Type B pancreatic cell (in vitro differentiated cells): ENCODE results near the gene CCND1. TPM values are rescaled to one million over a fixed set of nuclear protein-coding genes. Genes with fewer than 3 reads are reported as not detected.

Experiments
- DNase-seq: peaks from one replicate; pipeline ENCODE4 v3.0.0; 2021; ENCODE audit warnings: mixed read lengths; ENCODE audit not compliant: unreplicated experiment; ENCODE audit errors: extremely low spot score
- H3K27ac Mint-ChIP-seq: 2 replicates; pipeline ENCODE4 v1.8.0; 2021; ENCODE audit warnings: mild to moderate bottlenecking, mixed read lengths
- H3K27me3 Mint-ChIP-seq: 2 replicates; pipeline ENCODE4 v1.8.0; 2021; ENCODE audit warnings: mixed read lengths
- H3K36me3 Mint-ChIP-seq: 2 replicates; pipeline ENCODE4 v1.8.0; 2021; ENCODE audit warnings: mixed read lengths
- H3K4me1 Mint-ChIP-seq: one replicate; pipeline ENCODE4 v1.8.0; 2021; ENCODE audit warnings: mixed read lengths; ENCODE audit not compliant: unreplicated experiment
- H3K4me3 Mint-ChIP-seq: 2 replicates; pipeline ENCODE4 v1.8.0; 2021; ENCODE audit warnings: mild to moderate bottlenecking, mixed read lengths
- H3K9me3 Mint-ChIP-seq: 2 replicates; pipeline ENCODE4 v1.8.0; 2021; ENCODE audit warnings: mixed read lengths
- total RNA-seq: library from RNA; stranded (reverse); gene quantifications from 2 replicates; pipeline ENCODE4 v1.2.1, GENCODE V29; 2021; ENCODE audit warnings: low replicate concordance
- TF ChIP-seq, protein P1 (sequence below): fragments of 200-600 bp; sonication (generic); conservative IDR thresholded peaks from 2 replicates; pipeline ENCODE4 v1.5.0; 2021; ENCODE audit warnings: antibody characterized with exemption, mild to moderate bottlenecking

CCND1 gene
- total RNA-seq, 1 donor from 2014 or later = 299 TPM

DNA sequence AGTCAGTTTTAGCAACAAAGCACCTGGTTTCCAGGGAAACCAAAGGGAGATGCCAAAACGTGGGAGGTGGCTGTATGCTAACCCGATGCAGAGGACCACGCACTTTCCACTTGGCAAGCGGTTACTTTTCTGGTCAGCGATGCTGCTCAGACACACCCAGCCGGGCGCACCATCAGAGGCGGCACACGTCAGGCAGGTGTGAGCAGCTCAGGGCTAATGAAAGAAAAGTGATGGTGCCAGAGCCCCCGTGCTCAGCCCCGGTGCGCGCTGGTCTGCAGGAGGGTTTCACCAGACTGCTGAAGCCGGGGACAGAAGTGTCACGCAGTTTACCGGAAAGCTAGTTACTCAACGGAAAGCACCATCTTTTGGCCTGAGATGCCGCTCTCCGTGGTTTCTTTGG is 28.5 kb downstream of the CCND1 start:
- no peak overlapping the region for H3K4me3 Mint-ChIP-seq
- no peaks in the 10 kb centered on the region for H3K9me3 Mint-ChIP-seq
- peaks cover 18% of the 10 kb centered on the region for H3K4me1 Mint-ChIP-seq
- H3K27me3 Mint-ChIP-seq = no peaks in the 10 kb centered on the region
- TF ChIP-seq, protein P1, sequence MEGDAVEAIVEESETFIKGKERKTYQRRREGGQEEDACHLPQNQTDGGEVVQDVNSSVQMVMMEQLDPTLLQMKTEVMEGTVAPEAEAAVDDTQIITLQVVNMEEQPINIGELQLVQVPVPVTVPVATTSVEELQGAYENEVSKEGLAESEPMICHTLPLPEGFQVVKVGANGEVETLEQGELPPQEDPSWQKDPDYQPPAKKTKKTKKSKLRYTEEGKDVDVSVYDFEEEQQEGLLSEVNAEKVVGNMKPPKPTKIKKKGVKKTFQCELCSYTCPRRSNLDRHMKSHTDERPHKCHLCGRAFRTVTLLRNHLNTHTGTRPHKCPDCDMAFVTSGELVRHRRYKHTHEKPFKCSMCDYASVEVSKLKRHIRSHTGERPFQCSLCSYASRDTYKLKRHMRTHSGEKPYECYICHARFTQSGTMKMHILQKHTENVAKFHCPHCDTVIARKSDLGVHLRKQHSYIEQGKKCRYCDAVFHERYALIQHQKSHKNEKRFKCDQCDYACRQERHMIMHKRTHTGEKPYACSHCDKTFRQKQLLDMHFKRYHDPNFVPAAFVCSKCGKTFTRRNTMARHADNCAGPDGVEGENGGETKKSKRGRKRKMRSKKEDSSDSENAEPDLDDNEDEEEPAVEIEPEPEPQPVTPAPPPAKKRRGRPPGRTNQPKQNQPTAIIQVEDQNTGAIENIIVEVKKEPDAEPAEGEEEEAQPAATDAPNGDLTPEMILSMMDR = no peak
- no peak for DNase-seq
- H3K27ac Mint-ChIP-seq = no peak overlapping the region
- H3K36me3 Mint-ChIP-seq = peaks cover 12% of the 10 kb centered on the region

DNA sequence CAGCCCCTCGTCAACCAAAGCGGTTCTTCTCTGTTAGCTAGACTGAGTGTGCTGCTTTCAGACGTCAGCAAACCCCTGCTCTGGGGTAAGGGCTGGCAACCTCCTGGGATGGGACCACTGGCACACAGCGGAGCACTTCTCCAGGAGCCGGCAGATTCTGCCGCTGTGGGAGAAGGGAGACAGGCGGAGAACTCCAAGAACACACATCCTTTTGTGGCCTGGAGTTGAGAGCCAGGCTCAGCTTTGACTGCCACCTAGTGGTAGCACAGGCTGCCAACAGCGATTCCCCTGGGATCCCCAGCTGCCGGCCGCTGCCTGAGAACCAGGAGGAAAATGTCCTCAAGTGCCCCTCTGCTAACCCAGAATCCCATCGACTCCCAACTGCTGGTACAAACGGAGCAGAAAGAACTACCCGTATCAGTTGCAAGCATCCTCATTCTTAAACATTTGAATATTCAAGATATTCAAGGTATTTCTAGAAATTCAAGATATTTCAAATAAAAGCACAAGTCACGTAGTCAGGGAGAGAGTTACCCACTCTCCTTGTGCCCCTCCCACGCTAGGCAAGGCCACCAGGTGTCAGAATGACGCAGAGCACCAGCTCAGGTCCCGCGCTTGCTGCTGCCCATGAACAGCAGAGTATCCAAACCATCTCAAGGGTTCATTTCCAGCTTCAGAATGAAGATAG is 29.3 kb downstream of the CCND1 start:
- DNase-seq = peak; percentile 87
- Mint-ChIP-seq H3K4me3 (peak overlapping the region; percentile 73), H3K27ac (peak overlapping the region; percentile 73), H3K9me3 (no peaks in the 10 kb centered on the region), H3K27me3 (no peaks in the 10 kb centered on the region), H3K36me3 (peaks cover 12% of the 10 kb centered on the region), H3K4me1 (peaks cover 20% of the 10 kb centered on the region)
- TF ChIP-seq, protein P1 = peak; percentile 98

DNA sequence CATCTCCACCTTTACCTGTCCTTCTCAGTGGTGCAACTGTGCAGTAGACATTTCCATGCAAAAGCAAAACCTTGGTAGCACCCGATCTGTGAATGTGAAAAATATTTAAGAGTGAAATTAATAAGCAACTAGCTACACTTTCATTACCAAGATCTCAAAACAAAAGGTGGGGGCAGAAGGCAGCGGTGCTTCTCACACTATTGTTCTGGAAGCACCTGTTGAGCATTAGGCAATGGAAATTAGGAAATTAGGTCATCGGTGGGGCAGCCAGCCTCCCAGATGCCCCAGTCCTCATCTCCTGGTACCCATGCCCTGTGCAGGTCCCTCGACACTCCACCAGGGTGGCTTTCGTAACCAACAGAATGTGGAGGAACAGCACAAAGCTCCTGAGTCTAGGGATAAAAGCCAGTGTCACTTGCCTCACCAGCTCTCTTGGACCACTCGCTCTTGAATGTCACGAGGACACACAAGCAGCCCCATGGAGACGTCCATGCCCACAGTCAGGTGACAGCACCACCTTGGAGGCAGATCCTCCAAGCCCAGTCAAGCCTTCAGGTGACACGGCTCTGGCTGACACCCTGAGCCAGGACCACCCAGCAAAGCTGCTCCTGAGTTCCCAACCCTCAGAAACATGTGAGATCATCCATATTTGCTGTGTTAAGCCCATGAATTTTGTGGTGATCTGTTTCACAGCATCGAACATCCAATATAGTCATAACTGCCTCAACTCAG is 30.9 kb downstream of the CCND1 start:
- Mint-ChIP-seq H3K9me3 (no peaks in the 10 kb centered on the region), H3K27me3 (no peaks in the 10 kb centered on the region), H3K4me3 (peak overlapping the region; percentile 36), H3K36me3 (peaks cover 12% of the 10 kb centered on the region), H3K4me1 (peaks cover 23% of the 10 kb centered on the region), H3K27ac (no peak overlapping the region)
- TF ChIP-seq, protein P1 = no peak
- no peak for DNase-seq

DNA sequence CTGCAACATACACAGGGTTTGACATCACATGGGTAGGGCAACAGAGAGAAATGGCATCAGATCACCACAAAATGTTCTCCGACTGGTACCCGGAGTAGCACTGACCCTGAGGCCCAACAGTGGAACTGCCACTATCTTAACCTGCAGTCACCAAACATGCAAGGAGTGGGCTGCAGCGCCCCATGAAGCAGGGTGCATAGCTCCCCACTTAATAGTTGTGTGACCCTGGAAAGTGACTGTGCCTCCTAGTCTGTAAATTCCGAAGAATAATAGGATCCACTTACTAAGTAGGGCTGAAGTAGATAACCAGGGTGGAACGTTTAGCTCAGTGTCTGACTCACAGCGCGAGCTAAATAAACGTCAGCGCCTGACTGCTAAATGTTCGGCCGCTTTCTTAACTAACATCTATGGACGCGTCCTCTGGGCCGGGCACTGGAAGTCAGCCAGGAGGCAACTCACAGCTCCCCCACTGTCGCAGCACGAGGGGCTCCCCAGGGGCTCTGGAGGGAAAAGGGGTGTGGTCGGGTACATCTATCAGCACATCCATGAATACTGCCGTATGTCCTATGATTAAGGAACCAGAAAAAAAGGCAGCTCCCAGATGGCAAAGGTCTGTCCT is 33.4 kb downstream of the CCND1 start:
- no peak for DNase-seq
- Mint-ChIP-seq H3K4me1 (peaks cover 17% of the 10 kb centered on the region), H3K27ac (peak overlapping the region; percentile 87), H3K27me3 (peaks cover 2% of the 10 kb centered on the region), H3K9me3 (no peaks in the 10 kb centered on the region), H3K4me3 (peak overlapping the region; percentile 94), H3K36me3 (peaks cover 12% of the 10 kb centered on the region)
- TF ChIP-seq, protein P1 = no peak

DNA sequence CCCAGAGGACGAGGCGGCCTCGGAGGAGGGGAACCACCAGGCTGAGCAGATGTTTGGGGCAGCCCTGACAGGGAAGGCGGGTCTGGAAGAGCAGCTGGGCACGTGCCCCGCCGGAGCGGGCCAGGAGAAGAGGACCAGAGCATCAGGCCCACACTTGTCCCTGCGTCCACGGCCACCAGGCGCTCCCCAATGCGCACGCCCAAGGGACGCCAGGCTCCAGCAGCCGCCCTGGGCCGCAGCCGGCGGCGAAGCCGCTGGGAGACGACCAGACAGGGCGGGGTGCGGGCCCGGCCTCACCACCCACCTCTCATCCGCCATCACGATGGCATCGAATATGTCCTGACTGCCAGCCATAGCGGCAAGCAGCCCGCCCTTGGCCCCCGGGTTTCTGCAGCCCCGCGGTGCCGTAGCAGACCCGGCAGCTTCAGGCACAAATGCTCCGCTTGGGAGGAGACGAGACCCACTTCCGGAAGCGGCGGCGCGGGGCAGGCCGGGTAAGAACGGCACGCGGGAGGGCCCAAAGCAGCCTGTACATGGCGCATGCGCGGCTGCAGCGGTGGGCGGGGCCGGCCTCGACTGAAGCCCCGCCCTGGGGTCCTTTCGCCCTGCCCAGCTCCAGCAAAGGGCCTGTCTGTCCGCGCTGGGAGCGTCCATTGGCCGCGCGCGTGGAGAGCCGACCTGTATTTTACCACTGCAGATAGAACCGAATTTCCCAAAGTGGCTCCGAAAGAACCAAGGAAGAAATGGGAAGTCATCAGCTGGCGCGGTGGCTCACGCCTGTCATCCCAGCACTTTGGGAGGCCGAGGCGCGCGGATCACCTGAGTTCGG is 34.1 kb downstream of the CCND1 start, which contains the start of gene LTO1:
TSS of gene LTO1 (minus strand) at position 468 of the 829 bp plus-strand sequence. CDS start at position 354, 114 bp downstream.
- TF ChIP-seq, protein P1 = no peak
- Mint-ChIP-seq H3K27ac (peak within 1 kb of the TSS; percentile 87), H3K4me1 (peaks cover 15% of the 10 kb centered on the region), H3K36me3 (peaks cover 10% of the 10 kb centered on the region), H3K4me3 (peak within 1 kb of the TSS; percentile 94), H3K27me3 (peaks cover 2% of the 10 kb centered on the region), H3K9me3 (no peaks in the 10 kb centered on the region)
- peak; percentile 99 for DNase-seq
